Muscle layer of colon (tissue), 2 donors: ENCODE measurements around the gene RFX5.

ENCODE experiments used
- H3K27ac ChIP-seq: one replicate; pipeline ENCODE4 v1.7.0; 2013; ENCODE audit warnings: low read depth, mild to moderate bottlenecking, low read length, moderate library complexity
- H3K27me3 ChIP-seq, 2 donors: one replicate each; pipeline ENCODE4 v1.7.0; 2013; ENCODE audit warnings: low read length in 2 of 2, mild to moderate bottlenecking in 2 of 2; ENCODE audit not compliant: insufficient read depth in 2 of 2, control insufficient read depth in 1 of 2
- H3K36me3 ChIP-seq: one replicate; pipeline ENCODE4 v1.7.0; 2013; ENCODE audit warnings: mild to moderate bottlenecking, low read length; ENCODE audit not compliant: insufficient read depth
- H3K4me1 ChIP-seq: one replicate; pipeline ENCODE4 v1.7.0; 2013; ENCODE audit warnings: mild to moderate bottlenecking, low read length; ENCODE audit not compliant: insufficient read depth
- H3K4me3 ChIP-seq, 2 donors: one replicate each; pipeline ENCODE4 v1.7.0; 2013; ENCODE audit warnings: low read length in 2 of 2, low read depth in 1 of 2, mild to moderate bottlenecking in 1 of 2, moderate library complexity in 1 of 2
- H3K9ac ChIP-seq: one replicate; pipeline ENCODE4 v1.7.0; 2013; ENCODE audit warnings: low read length
- H3K9me3 ChIP-seq: one replicate; pipeline ENCODE4 v1.7.0; 2013; ENCODE audit warnings: mild to moderate bottlenecking, low read length
- donor health status: abdominal sarcoma.
- donor health status: Adenocarcinoma of cecum.

RFX5 gene

GRCh38 chr1:151327903-151328674 is 19.0 kb downstream of the RFX5 start:
- H3K9ac ChIP-seq = peak overlapping the region; percentile 70
- H3K36me3 ChIP-seq = peaks cover 13% of the 10 kb centered on the region
- peaks cover 27% of the 10 kb centered on the region for H3K4me1 ChIP-seq
- peak overlapping the region; percentile 92 for H3K27ac ChIP-seq
- H3K27me3 ChIP-seq = no peaks in the 10 kb centered on the region
- H3K4me3 ChIP-seq = peak overlapping the region; percentile 64 to 90
- H3K9me3 ChIP-seq = no peaks in the 10 kb centered on the region

GRCh38 chr1:151327223-151327902 is 19.7 kb downstream of the RFX5 start, which contains the start of gene PI4KB:
Gene PI4KB, minus strand, starts transcription at chr1:151327416. Its CDS starts 10,935 bp downstream, at chr1:151316481.
- H3K27me3 ChIP-seq = no peaks in the 10 kb centered on the region
- peak within 1 kb of the TSS; percentile 64 to 90 for H3K4me3 ChIP-seq
- H3K4me1 ChIP-seq = peaks cover 27% of the 10 kb centered on the region
- no peaks in the 10 kb centered on the region for H3K9me3 ChIP-seq
- peak within 1 kb of the TSS; percentile 85 for H3K9ac ChIP-seq
- H3K27ac ChIP-seq = peak within 1 kb of the TSS; percentile 92
- peaks cover 17% of the 10 kb centered on the region for H3K36me3 ChIP-seq

DNA sequence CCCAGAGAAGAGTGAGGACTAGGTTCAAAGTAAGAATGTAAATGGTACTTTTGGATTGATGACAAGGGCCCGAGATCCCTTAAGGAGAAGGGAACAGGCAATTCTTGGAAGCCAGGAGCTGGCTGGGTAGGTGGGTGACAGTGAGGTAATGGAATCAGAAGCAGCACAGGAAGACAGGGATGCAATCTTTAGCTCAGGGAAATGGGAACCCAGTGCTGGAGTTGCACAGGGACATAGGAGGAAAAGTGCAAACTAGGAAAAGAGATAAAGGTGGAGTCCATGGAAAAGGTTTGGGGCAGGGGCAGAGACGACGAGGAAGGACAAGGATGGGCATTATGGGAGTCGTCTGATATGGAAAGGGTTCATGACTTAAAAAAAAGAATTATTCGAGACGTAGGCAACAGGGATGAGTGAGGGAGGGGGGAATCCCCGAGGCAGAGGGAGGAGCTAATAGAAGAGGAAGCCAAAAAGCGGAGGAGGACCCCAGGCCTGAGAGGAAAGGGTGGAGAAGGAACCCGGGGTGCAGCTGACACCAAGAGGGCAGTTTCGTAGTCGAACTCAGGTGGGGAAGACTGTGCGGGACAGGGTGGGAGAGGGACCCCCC is 20.3 kb downstream of the RFX5 start:
- peak overlapping the region; percentile 39 to 90 for H3K4me3 ChIP-seq
- H3K9ac ChIP-seq = peak overlapping the region; percentile 85
- H3K9me3 ChIP-seq = no peaks in the 10 kb centered on the region
- no peaks in the 10 kb centered on the region for H3K27me3 ChIP-seq
- peaks cover 27% of the 10 kb centered on the region for H3K4me1 ChIP-seq
- peaks cover 23% of the 10 kb centered on the region for H3K36me3 ChIP-seq
- peak overlapping the region; percentile 92 for H3K27ac ChIP-seq

GRCh38 chr1:151325646-151326429 is 21.2 kb downstream of the RFX5 start:
- H3K4me1 ChIP-seq = peaks cover 27% of the 10 kb centered on the region
- peak overlapping the region; percentile 39 to 90 for H3K4me3 ChIP-seq

GRCh38 chr1:151325231-151325630 is 21.8 kb downstream of the RFX5 start:
- no peak overlapping the region for H3K27ac ChIP-seq
- peaks cover 27% of the 10 kb centered on the region for H3K4me1 ChIP-seq

More at GRCh38 chr1:151325646-151326429, 21.2 kb downstream of the RFX5 start:
- Histone ChIP-seq H3K27me3 (no peaks in the 10 kb centered on the region), H3K27ac (peak overlapping the region; percentile 92), H3K36me3 (peaks cover 26% of the 10 kb centered on the region), H3K9me3 (no peaks in the 10 kb centered on the region), H3K9ac (peak overlapping the region; percentile 85)

DNA sequence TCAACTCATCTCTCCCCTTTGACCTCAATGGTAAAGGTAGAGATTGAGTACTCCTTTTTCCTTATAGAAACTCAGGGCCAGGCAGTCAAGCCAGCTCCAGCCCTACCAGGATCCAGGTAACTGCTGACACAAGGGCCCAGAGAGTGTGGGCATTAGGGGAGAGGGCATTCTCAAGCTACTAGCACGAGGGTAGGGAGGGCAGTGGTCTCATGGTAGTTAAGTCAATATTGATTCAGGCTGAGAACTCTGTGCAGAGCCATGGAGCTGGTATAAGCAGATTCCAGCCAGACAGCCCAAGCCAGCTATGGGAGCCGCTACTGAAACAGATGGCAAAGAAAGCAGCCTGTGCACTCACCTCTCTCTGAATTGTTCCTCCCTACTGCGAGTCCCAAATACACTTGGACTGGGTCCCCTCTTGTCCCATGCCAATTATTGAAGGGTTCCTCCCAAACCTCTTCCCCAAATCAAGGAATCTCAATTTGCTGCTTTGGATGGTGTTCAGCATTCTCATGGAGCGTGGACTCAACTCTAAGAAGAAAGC is 22.6 kb downstream of the RFX5 start:
- no peak overlapping the region for H3K9ac ChIP-seq
- no peak overlapping the region for H3K4me3 ChIP-seq
- no peaks in the 10 kb centered on the region for H3K27me3 ChIP-seq
- peaks cover 37% of the 10 kb centered on the region for H3K36me3 ChIP-seq
- peaks cover 27% of the 10 kb centered on the region for H3K4me1 ChIP-seq
- no peak overlapping the region for H3K27ac ChIP-seq
- no peaks in the 10 kb centered on the region for H3K9me3 ChIP-seq

More at GRCh38 chr1:151325231-151325630, 21.8 kb downstream of the RFX5 start:
- Histone ChIP-seq H3K4me3 (peak overlapping the region in 1 of 2 donors; percentile 90), H3K9me3 (no peaks in the 10 kb centered on the region), H3K9ac (no peak overlapping the region), H3K36me3 (peaks cover 32% of the 10 kb centered on the region), H3K27me3 (no peaks in the 10 kb centered on the region)

- Histone ChIP-seq H3K9ac (no peak overlapping the region), H3K4me1 (no peaks in the 10 kb centered on the region), H3K9me3 (no peaks in the 10 kb centered on the region), H3K27ac (no peak overlapping the region), H3K36me3 (peaks cover 54% of the 10 kb centered on the region), H3K27me3 (no peaks in the 10 kb centered on the region), H3K4me3 (no peak overlapping the region)
Measured at GRCh38 chr1:151318975-151319374, 28.1 kb downstream of the RFX5 start.

DNA sequence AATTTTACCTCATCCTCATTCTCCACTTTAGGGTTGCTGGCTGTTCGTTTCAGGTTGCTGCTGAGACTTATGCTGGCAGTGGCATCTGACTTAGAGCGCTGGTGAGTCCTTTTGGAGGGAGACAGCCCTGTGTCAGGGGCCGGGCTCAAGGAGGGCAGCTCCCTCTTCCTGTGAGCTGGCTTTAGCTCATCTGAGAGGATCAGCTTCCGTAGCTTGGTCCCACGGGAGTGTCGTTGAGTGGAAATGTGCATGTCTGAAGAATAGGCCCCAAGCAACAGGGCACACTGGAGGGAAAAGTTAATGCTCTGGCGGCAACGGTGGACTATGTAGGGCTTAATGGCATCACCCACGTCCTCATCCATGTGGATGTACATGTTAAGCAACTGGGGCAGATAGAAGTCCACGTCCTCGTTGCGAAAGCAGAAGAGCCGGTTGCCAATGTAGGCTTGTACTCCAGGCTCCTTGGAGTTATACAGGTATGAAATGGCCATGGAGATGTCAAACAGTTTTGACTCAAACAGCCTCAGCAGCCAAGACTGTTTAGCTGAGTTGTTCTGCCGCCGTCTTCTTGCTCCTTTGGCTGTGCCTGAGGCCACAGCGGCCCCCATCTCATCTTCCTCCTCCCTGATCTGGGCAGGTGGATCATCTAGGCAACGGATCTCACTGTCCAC is 31.4 kb downstream of the RFX5 start:
- Histone ChIP-seq H3K4me1 (peaks cover 30% of the 10 kb centered on the region), H3K36me3 (peaks cover 64% of the 10 kb centered on the region), H3K27ac (no peak overlapping the region)

DNA sequence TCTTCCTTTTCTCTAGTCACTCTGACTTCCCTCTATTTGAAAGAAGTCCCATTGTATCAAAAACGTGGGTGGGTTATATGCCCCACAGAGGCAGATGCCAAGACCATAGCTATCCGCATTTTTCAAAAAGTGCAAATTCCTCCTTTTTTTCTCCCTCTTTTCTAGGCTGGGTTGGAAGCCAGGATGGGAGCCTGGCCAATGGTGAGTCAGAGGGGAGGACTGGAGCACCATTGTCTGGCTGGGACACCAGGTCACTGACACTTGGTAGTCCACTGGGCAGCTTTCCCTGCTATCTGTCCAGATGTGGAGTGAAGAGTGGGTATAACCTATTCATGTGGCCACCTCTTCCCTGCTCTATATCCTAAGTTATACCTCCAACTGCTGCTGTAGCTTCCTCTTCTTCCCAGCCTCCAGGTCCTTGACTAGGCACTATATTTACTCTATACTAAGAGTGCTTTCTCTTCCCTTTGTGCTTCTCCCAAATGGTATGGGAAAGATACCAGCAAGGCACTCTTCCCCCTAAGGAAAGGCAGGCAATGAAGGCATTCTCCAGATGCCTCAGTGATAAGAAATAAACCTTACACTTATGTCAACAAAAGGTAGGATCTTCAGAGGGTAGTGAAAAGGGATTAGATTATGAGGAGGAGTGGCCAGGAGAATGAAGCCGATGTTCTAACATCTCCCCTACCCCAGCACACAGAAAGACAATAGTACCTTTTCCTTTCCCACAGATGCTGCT is 32.7 kb downstream of the RFX5 start:
- H3K9ac ChIP-seq = no peak overlapping the region
- H3K4me3 ChIP-seq = no peak overlapping the region
- peaks cover 52% of the 10 kb centered on the region for H3K36me3 ChIP-seq
- H3K9me3 ChIP-seq = no peaks in the 10 kb centered on the region
- peaks cover 40% of the 10 kb centered on the region for H3K4me1 ChIP-seq
- H3K27ac ChIP-seq = no peak overlapping the region
- no peaks in the 10 kb centered on the region for H3K27me3 ChIP-seq

More for the DNA sequence above, 31.4 kb downstream of the RFX5 start:
- no peaks in the 10 kb centered on the region for H3K27me3 ChIP-seq
- H3K9ac ChIP-seq = no peak overlapping the region
- H3K9me3 ChIP-seq = no peaks in the 10 kb centered on the region
- no peak overlapping the region for H3K4me3 ChIP-seq

DNA sequence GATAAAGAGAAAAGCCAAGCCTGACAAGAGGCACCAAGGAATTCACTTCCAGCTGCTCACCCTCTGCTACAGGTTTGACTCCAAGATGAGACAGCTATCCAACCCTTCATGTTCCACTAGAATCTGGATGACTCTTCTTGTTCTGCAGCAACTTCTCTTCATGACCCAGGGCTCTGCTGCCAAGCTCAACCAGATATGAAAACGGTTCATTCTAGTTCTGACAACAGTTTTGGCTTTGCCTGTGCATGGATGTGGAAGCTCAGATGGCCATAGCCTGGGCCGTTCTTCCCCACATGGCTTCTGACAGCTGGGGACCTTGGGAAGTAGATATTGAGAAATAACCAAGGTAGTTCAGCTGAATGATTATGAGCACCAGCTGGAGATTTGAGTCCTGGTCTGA is 33.6 kb downstream of the RFX5 start:
- Histone ChIP-seq H3K27ac (no peak overlapping the region), H3K9ac (no peak overlapping the region), H3K27me3 (no peaks in the 10 kb centered on the region), H3K36me3 (peaks cover 52% of the 10 kb centered on the region), H3K4me1 (peaks cover 47% of the 10 kb centered on the region), H3K4me3 (no peak overlapping the region), H3K9me3 (no peaks in the 10 kb centered on the region)
